Adrenal gland (tissue), 12 donors: ENCODE data around the gene LTBP2. TPM values are rescaled to one million over a fixed set of nuclear protein-coding genes. Genes with fewer than 3 reads are reported as not detected.

Source experiments
- DNase-seq, 7 donors: peaks; one replicate each; pipeline ENCODE4 v3.0.0-alpha.2; 2019 to 2020
- H3K27ac ChIP-seq, 5 donors: fragments of 200-600 bp; sonication (generic) in 4 of 5; 1 replicate in 3 of 5; 2 replicates in 2 of 5; pipeline versions ENCODE4 v1.5.1 to v1.8.0; 2016 to 2020; ENCODE audit warnings: mild to moderate bottlenecking in 1 of 5
- H3K27me3 ChIP-seq: fragments of 200-600 bp; 2 replicates; pipeline ENCODE4 v1.8.0; 2021
- H3K36me3 ChIP-seq, 2 donors: fragments of 200-600 bp; replicated peaks in 1 of 2; 1 replicate in 1 of 2; 2 replicates in 1 of 2; pipeline versions ENCODE4 v1.5.1 to v1.8.0; 2018 to 2022
- H3K4me1 ChIP-seq, 2 donors: fragments of 200-600 bp; replicated peaks in 1 of 2; 1 replicate in 1 of 2; 2 replicates in 1 of 2; pipeline versions ENCODE4 v1.5.1 to v1.8.0; 2018 to 2021
- H3K4me3 ChIP-seq, 4 donors: fragments of 200-600 bp; sonication (generic) in 3 of 4; one replicate each; pipeline ENCODE4 v1.5.1; 2016 to 2018
- H3K9me3 ChIP-seq, 3 donors: fragments of 200-600 bp; sonication (generic) in 1 of 3; replicated peaks in 1 of 3; 1 replicate in 2 of 3; 2 replicates in 1 of 3; pipeline versions ENCODE4 v1.5.1 to v1.8.0; 2016 to 2021
- CTCF ChIP-seq, 6 experiments: fragments of 450-650 bp in 4 of 6; fragments of 200-600 bp in 2 of 6; sonication (generic) in 1 of 6; IDR thresholded peaks; 1 replicate in 5 of 6; 2 replicates in 1 of 6; pipeline versions ENCODE4 v1.5.1 to v1.8.0; 2016 to 2021; ENCODE audit warnings: antibody characterized with exemption in 6 of 6, mild to moderate bottlenecking in 2 of 6, moderate library complexity in 1 of 6
- POLR2A ChIP-seq, 2 donors: fragments of 450-650 bp; IDR thresholded peaks; one replicate each; pipeline ENCODE4 v1.6.1; 2017; ENCODE audit warnings: antibody characterized with exemption in 2 of 2, mild to moderate bottlenecking in 2 of 2, moderate library complexity in 1 of 2
- WGBS, 4 donors: extraction: QIAGEN DNeasy Blood & Tissue Kit in 2 of 4; methylation state at CpG; one replicate each; pipeline versions ENCODE4 v1.1.5 to v1.1.7; 2013 to 2017; 5-methylcytosine and 5-hydroxymethylcytosine counted together
- intact Hi-C, 2 donors: fragments of 100-400 bp; cut with DNase I; formaldehyde crosslinking; loops; one replicate each; pipeline versions ENCODE4 v1.14.1 to v1.15.0; 2022 to 2023
- polyA plus RNA-seq, 3 donors: library from polyadenylated mRNA; stranded (reverse); fragments of 200-250 nt in 2 of 3; fragments of 350-450 nt in 1 of 3; fragmentation: Illumina TruSeq in 1 of 3; extraction: RNeasy Lipid Tissue Mini Kit (QIAGEN cat#74804) in 1 of 3; gene quantifications; one replicate each; pipeline ENCODE4 v1.2.3, GENCODE V29; 2013 to 2014
- total RNA-seq, 9 donors: library from RNA; depleted of rRNA in 4 of 9; stranded (reverse); fragments of >200 nt in 4 of 9; fragments of 120-200 nt in 1 of 9; fragmentation: NEBNext Ultra II Directional in 1 of 9; extraction: Animal tissue kit (Norgen Biotek cat#: 25700) in 1 of 9; gene quantifications; one replicate each; pipeline versions ENCODE4 v1.1.0 to v1.2.4, GENCODE V29; 2013 to 2023
- donor health status: healthy with polysubstance abuse.
- donor health status: Bipolar disorder and iron deficiency.
- donor health status: DM: yes; HTN: yes; CAD: no.
- donor health status: DM: no; HTN: no; CAD: no.
- donor health status: DM: no; HTN: no; CAD: no.
- donor health status: DM: yes; HTN: yes; CAD: no.

The LTBP2 gene
- total and polyA plus RNA-seq, 12 donors, result 2.1 to 17.0 (median 6.2) TPM

- no peak overlapping the region for H3K4me3 ChIP-seq
- 84 to 91% (median 88%) methylated on average over 4 of the region's 4 CpGs for WGBS, 4 donors
- TF ChIP-seq POLR2A (IDR thresholded peaks at IDR 0.05) (no peak), CTCF (IDR thresholded peaks at IDR 0.05) (no peak)
- DNase-seq, result no peak
- intact Hi-C loops, result no loop called here
- H3K4me1 ChIP-seq, result peaks cover 22 to 42% of the 10 kb centered on the region in 2 donors
- H3K9me3 ChIP-seq, result no peaks in the 10 kb centered on the region
- no peaks in the 10 kb centered on the region for H3K36me3 ChIP-seq
- no peaks in the 10 kb centered on the region for H3K27me3 ChIP-seq
- H3K27ac ChIP-seq, result no peak overlapping the region
These were observed 38.0 kb downstream of the LTBP2 start for GRCh38 chr14:74574090-74574433.

GRCh38 chr14:74573421-74574089 is 38.5 kb downstream of the LTBP2 start:
- intact Hi-C loops, result no loop called here
- H3K4me1 ChIP-seq, result peaks cover 22 to 42% of the 10 kb centered on the region in 2 donors
- DNase-seq, result no peak

GRCh38 chr14:74572726-74573301 is 39.2 kb downstream of the LTBP2 start:
- peak overlapping the region in 3 of 5 donors; percentile 63 to 90 (median 65) for H3K27ac ChIP-seq
- H3K4me3 ChIP-seq, result no peak overlapping the region
- TF ChIP-seq POLR2A (IDR thresholded peaks at IDR 0.05) (no peak), CTCF (IDR thresholded peaks at IDR 0.05) (no peak)
- peaks cover 20 to 40% of the 10 kb centered on the region in 2 donors for H3K4me1 ChIP-seq
- no peaks in the 10 kb centered on the region for H3K27me3 ChIP-seq
- H3K9me3 ChIP-seq, result no peaks in the 10 kb centered on the region
- intact Hi-C loops, result no loop called here
- H3K36me3 ChIP-seq, result no peaks in the 10 kb centered on the region
- WGBS, 4 donors, result 77 to 81% (median 80%) methylated on average over 13 to 15 of the region's 15 CpGs
- no peak for DNase-seq

More at GRCh38 chr14:74573421-74574089, 38.5 kb downstream of the LTBP2 start:
- no peak overlapping the region for H3K4me3 ChIP-seq
- TF ChIP-seq CTCF (IDR thresholded peaks at IDR 0.05) (no peak), POLR2A (IDR thresholded peaks at IDR 0.05) (no peak)
- no peaks in the 10 kb centered on the region for H3K36me3 ChIP-seq
- WGBS, 4 donors, result 79 to 95% (median 85%) methylated on average over 12 to 13 of the region's 13 CpGs
- no peaks in the 10 kb centered on the region for H3K27me3 ChIP-seq
- H3K9me3 ChIP-seq, result no peaks in the 10 kb centered on the region
- peak overlapping the region in 1 of 5 donors; percentile 90 for H3K27ac ChIP-seq

GRCh38 chr14:74571901-74572725 is 39.9 kb downstream of the LTBP2 start:
- TF ChIP-seq POLR2A (IDR thresholded peaks at IDR 0.05) (no peak), CTCF (IDR thresholded peaks at IDR 0.05) (no peak)
- Histone ChIP-seq H3K4me1 (peaks cover 15 to 33% of the 10 kb centered on the region in 2 donors), H3K4me3 (peak overlapping the region in 1 of 4 donors; percentile 13), H3K9me3 (no peaks in the 10 kb centered on the region), H3K27me3 (no peaks in the 10 kb centered on the region), H3K27ac (peak overlapping the region in 4 of 5 donors; percentile 57 to 90 (median 64)), H3K36me3 (no peaks in the 10 kb centered on the region)
- intact Hi-C loops, result no loop called here
- DNase-seq, result peak in 3 of 7 donors; percentile 51 to 63 (median 54)
- 22 to 31% (median 27%) methylated on average over 8 of the region's 8 CpGs for WGBS, 4 donors
